Stomach (tissue), 4 donors: Measurements from ENCODE around the gene IGFL3.

Experiments
- EP300 ChIP-seq: sonication (generic); formaldehyde crosslinking; IDR thresholded peaks from one replicate; pipeline ENCODE4 v1.6.1; 2017; ENCODE audit warnings: antibody characterized with exemption
- POLR2A ChIP-seq, 4 donors: fragments of 450-650 bp; IDR thresholded peaks; one replicate each; pipeline ENCODE4 v1.6.1; 2016; ENCODE audit warnings: antibody characterized with exemption in 4 of 4, control low read depth in 2 of 4, mild to moderate bottlenecking in 1 of 4, moderate library complexity in 1 of 4
- POLR2AphosphoS5 ChIP-seq, 3 donors: sonication (generic); formaldehyde crosslinking; IDR thresholded peaks; one replicate each; pipeline ENCODE4 v1.6.1; 2016; ENCODE audit warnings: antibody characterized with exemption in 3 of 3
- TF ChIP-seq, protein P1 (sequence below), 7 experiments: fragments of 450-650 bp in 4 of 7; fragments of 200-600 bp in 3 of 7; sonication (generic) in 3 of 7; IDR thresholded peaks; one replicate each; pipeline ENCODE4 v1.5.1; 2016 to 2019; ENCODE audit warnings: antibody characterized with exemption in 7 of 7, control low read depth in 2 of 7, mild to moderate bottlenecking in 1 of 7

DNA sequence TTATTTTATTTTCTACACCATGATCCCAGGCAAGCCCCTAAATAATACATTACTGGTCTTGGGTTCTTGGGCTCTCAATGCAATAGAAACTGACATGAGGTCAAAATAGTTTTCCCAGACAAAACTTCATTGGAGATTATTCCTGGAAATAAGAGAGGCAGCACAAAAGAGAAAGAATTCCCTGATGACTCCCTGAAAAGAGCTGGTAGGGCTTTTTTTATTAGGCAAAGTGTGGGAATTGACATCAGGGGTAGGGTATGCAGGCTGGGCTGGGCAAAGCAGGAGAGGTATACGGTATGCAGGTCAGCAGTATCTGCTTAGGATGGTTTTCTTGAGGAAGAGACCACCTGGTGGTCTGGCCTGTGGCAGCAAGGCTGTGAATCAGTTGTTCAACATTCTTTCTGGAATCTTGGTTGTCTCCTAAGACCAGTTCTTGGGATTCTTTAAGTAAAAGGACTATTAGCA is 9.3 kb upstream of the IGFL3 start:
- TF ChIP-seq, protein P1, sequence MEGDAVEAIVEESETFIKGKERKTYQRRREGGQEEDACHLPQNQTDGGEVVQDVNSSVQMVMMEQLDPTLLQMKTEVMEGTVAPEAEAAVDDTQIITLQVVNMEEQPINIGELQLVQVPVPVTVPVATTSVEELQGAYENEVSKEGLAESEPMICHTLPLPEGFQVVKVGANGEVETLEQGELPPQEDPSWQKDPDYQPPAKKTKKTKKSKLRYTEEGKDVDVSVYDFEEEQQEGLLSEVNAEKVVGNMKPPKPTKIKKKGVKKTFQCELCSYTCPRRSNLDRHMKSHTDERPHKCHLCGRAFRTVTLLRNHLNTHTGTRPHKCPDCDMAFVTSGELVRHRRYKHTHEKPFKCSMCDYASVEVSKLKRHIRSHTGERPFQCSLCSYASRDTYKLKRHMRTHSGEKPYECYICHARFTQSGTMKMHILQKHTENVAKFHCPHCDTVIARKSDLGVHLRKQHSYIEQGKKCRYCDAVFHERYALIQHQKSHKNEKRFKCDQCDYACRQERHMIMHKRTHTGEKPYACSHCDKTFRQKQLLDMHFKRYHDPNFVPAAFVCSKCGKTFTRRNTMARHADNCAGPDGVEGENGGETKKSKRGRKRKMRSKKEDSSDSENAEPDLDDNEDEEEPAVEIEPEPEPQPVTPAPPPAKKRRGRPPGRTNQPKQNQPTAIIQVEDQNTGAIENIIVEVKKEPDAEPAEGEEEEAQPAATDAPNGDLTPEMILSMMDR (IDR thresholded peaks at IDR 0.05) = no peak
- no peak for TF ChIP-seq POLR2AphosphoS5 (IDR thresholded peaks at IDR 0.05)
- no peak for TF ChIP-seq POLR2A (IDR thresholded peaks at IDR 0.05)
- TF ChIP-seq EP300 = no peak
